GM23338 (cell line): ENCODE results near the gene BICDL1. TPM values are rescaled to one million over a fixed set of nuclear protein-coding genes. Genes with fewer than 3 reads are reported as not detected.

ENCODE experiments used
- ATAC-seq: fragments of 200-7000 bp; cut with Tn5 transposase; 3 replicates; pipeline ENCODE4 v1.9.1; 2020
- DNase-seq: peaks from one replicate; pipeline ENCODE4 v3.0.0-alpha.2; 2015; ENCODE audit warnings: low spot score
- H2AFZ ChIP-seq: fragments of 200-600 bp; sonication (generic); 2 replicates; pipeline ENCODE4 v1.8.0; 2016; ENCODE audit warnings: antibody characterized with exemption, mild to moderate bottlenecking, moderate library complexity
- H3F3A ChIP-seq: fragments of 200-600 bp; sonication (generic); replicated peaks from 2 replicates; pipeline ENCODE4 v1.8.0; 2017; ENCODE audit warnings: antibody characterized with exemption, mixed run types, low read depth
- H3K27ac ChIP-seq: fragments of 200-600 bp; sonication (generic); 2 replicates; pipeline ENCODE4 v1.6.1; 2016; ENCODE audit warnings: low read depth
- H3K27me3 ChIP-seq: fragments of 200-600 bp; sonication (generic); 2 replicates; pipeline ENCODE4 v1.8.0; 2016; ENCODE audit warnings: mild to moderate bottlenecking, mixed run types, moderate library complexity; ENCODE audit not compliant: insufficient read depth
- H3K36me3 ChIP-seq: fragments of 200-600 bp; sonication (generic); 2 replicates; pipeline ENCODE4 v1.8.0; 2016; ENCODE audit warnings: mild to moderate bottlenecking; ENCODE audit not compliant: insufficient read depth
- H3K4me1 ChIP-seq: fragments of 200-600 bp; sonication (generic); 2 replicates; pipeline ENCODE4 v1.8.0; 2016; ENCODE audit warnings: mild to moderate bottlenecking, moderate library complexity; ENCODE audit not compliant: insufficient read depth
- H3K4me2 ChIP-seq: fragments of 200-600 bp; sonication (generic); 2 replicates; pipeline ENCODE4 v1.7.1; 2017; ENCODE audit warnings: mixed run types
- H3K4me3 ChIP-seq: fragments of 200-600 bp; sonication (generic); 2 replicates; pipeline ENCODE4 v1.6.1; 2016; ENCODE audit warnings: mixed run types
- H3K79me2 ChIP-seq: fragments of 200-600 bp; sonication (generic); replicated peaks from 2 replicates; pipeline ENCODE4 v1.8.0; 2017; ENCODE audit warnings: mild to moderate bottlenecking; ENCODE audit not compliant: insufficient read depth
- H3K9me2 ChIP-seq: fragments of 200-600 bp; sonication (generic); 2 replicates; pipeline ENCODE4 v1.8.0; 2017; ENCODE audit not compliant: insufficient read depth
- H4K20me1 ChIP-seq: fragments of 200-600 bp; sonication (generic); replicated peaks from 2 replicates; pipeline ENCODE4 v1.8.0; 2017; ENCODE audit warnings: mild to moderate bottlenecking; ENCODE audit not compliant: insufficient read depth
- H3K27ac Mint-ChIP-seq: 2 replicates; pipeline ENCODE4 v1.8.0; 2020; ENCODE audit warnings: inconsistent platforms, mild to moderate bottlenecking, moderate library complexity, mixed read lengths
- H3K27me3 Mint-ChIP-seq: 3 replicates; pipeline ENCODE4 v1.8.0; 2022; ENCODE audit warnings: low read depth, mild to moderate bottlenecking, moderate library complexity, mixed read lengths, inconsistent platforms; ENCODE audit not compliant: insufficient read depth, poor library complexity
- H3K36me3 Mint-ChIP-seq: 3 replicates; pipeline ENCODE4 v1.8.0; 2021; ENCODE audit warnings: low read depth, mild to moderate bottlenecking, inconsistent platforms, moderate library complexity, mixed read lengths
- H3K4me1 Mint-ChIP-seq: 3 replicates; pipeline ENCODE4 v1.8.0; 2020; ENCODE audit warnings: mild to moderate bottlenecking, inconsistent platforms, mixed read lengths
- H3K4me3 Mint-ChIP-seq: 3 replicates; pipeline ENCODE4 v1.8.0; 2021; ENCODE audit warnings: moderate library complexity, mild to moderate bottlenecking, inconsistent platforms, mixed read lengths
- H3K9me3 Mint-ChIP-seq: 3 replicates; pipeline ENCODE4 v1.8.0; 2020; ENCODE audit warnings: moderate library complexity, mild to moderate bottlenecking, inconsistent platforms, mixed read lengths
- CREB1 ChIP-seq: fragments of 250-450 bp; sonication (Bioruptor Pico); IDR thresholded peaks from 2 replicates; pipeline ENCODE4 v1.5.0; 2020; ENCODE audit warnings: low read depth, mild to moderate bottlenecking, moderate library complexity
- EZH2 ChIP-seq: fragments of 200-600 bp; sonication (generic); IDR thresholded peaks from one replicate; pipeline ENCODE4 v1.8.0; 2017; ENCODE audit warnings: antibody characterized with exemption, mild to moderate bottlenecking, low read depth; ENCODE audit not compliant: unreplicated experiment
- EZH2phosphoT487 ChIP-seq: fragments of 200-600 bp; sonication (generic); IDR thresholded peaks from one replicate; pipeline ENCODE4 v1.8.1; 2018; ENCODE audit warnings: antibody characterized with exemption; ENCODE audit not compliant: unreplicated experiment
- JUNB ChIP-seq: IDR thresholded peaks from one replicate; pipeline ENCODE4 v1.6.1; 2016; ENCODE audit warnings: antibody characterized with exemption; ENCODE audit not compliant: unreplicated experiment
- NANOG ChIP-seq: IDR thresholded peaks from 2 replicates; pipeline ENCODE4 v1.6.1; 2016; ENCODE audit warnings: antibody characterized with exemption, borderline replicate concordance
- POLR2AphosphoS5 ChIP-seq: IDR thresholded peaks from 2 replicates; pipeline ENCODE4 v1.6.1; 2016; ENCODE audit warnings: antibody characterized with exemption, low read depth
- REST ChIP-seq: IDR thresholded peaks from one replicate; pipeline ENCODE4 v1.6.1; 2018; ENCODE audit warnings: antibody characterized with exemption; ENCODE audit not compliant: unreplicated experiment
- STAT1 ChIP-seq: IDR thresholded peaks from one replicate; pipeline ENCODE4 v1.6.1; 2016; ENCODE audit warnings: antibody characterized with exemption; ENCODE audit not compliant: unreplicated experiment
- ZNF114 ChIP-seq: fragments of 250-450 bp; sonication (Bioruptor Pico); IDR thresholded peaks from 2 replicates; pipeline ENCODE4 v1.5.0; 2020; ENCODE audit warnings: mild to moderate bottlenecking, moderate library complexity
- ZNF331 ChIP-seq: fragments of 250-450 bp; sonication (Bioruptor Pico); IDR thresholded peaks from 2 replicates; pipeline ENCODE4 v1.5.0; 2020; ENCODE audit warnings: low read depth, mild to moderate bottlenecking, moderate library complexity
- ZNF462 ChIP-seq: fragments of 250-450 bp; sonication (Bioruptor Pico); IDR thresholded peaks from 2 replicates; pipeline ENCODE4 v1.5.0; 2020; ENCODE audit warnings: mild to moderate bottlenecking, moderate library complexity
- polyA plus RNA-seq: library from polyadenylated mRNA; unstranded; fragments of >200 nt; fragmentation: Nextera tagmentation; extraction: Ambion mirVana; gene quantifications from 2 replicates; pipeline ENCODE4 v1.2.1, GENCODE V29; 2016
- total RNA-seq: library from RNA; depleted of rRNA; stranded (reverse); fragments of >200 nt; shearing (Covaris generic); gene quantifications from 2 replicates; pipeline ENCODE4 v1.2.3, GENCODE V29; 2014
- TF ChIP-seq, protein P1 (sequence below), 2 experiments: fragments of 200-600 bp in 1 of 2; sonication (generic) in 1 of 2; conservative IDR thresholded peaks; 2 replicates each; pipeline versions ENCODE4 v1.5.1 to v1.6.1; 2016 to 2017; ENCODE audit warnings: antibody characterized with exemption in 2 of 2, low read depth in 2 of 2, mild to moderate bottlenecking in 2 of 2, moderate library complexity in 1 of 2
- TF ChIP-seq, protein P2 (sequence below): IDR thresholded peaks from 2 replicates; pipeline ENCODE4 v1.6.1; 2016; ENCODE audit warnings: antibody characterized with exemption

Gene BICDL1
- total and polyA plus RNA-seq, 2 experiments from 2014 or later, result 14.0 to 25.7 TPM

DNA sequence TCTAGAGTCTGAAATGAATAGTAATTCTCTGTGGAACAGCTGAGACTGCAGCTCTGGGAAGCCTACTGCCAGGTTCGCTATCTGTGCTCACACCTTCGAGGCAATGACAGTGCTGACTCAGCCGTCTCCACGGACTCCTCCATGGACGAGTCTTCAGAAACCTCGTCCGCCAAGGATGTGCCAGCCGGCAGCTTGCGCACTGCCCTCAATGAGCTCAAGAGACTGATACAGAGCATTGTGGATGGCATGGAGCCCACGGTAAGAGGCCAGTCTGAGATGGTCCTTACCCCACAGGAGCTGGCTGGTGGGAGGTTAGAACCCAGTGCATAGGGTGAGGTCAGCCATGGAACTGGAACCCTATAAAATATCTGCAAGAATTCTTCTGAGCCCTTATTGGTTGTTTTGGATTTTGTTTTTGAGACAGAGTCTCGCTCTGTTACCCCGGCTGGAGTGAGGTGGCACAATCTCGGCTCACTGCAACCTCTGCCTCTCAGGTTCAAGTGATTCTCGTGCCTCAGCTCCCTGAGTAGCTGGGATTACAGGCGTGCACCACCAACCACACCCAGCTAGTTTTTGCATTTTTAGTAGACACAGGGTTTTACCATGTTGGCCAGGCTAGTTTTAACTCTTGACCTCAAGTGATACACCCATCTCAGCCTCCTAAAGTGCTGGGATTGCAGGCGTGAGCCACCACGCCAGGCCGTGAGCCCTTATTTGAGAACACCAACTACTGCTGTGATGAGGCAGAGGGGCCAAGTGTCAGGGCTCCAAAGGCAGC lies 83.6 kb downstream of the BICDL1 start:
- Histone ChIP-seq H4K20me1 (no peaks in the 10 kb centered on the region), H3K27me3 (no peaks in the 10 kb centered on the region), H3F3A (no peaks in the 10 kb centered on the region), H3K4me2 (no peak overlapping the region), H3K36me3 (no peaks in the 10 kb centered on the region), H2AFZ (no peak overlapping the region), H3K4me1 (no peaks in the 10 kb centered on the region), H3K4me3 (no peak overlapping the region), H3K9me2 (0 out of 2 replicates have a peak, but pooled peaks cover 2% of the 10 kb centered on the region), H3K79me2 (no peaks in the 10 kb centered on the region), H3K27ac (no peak overlapping the region)
- Mint-ChIP-seq H3K36me3 (peaks cover 5% of the 10 kb centered on the region; the same call in 1 of the 3 replicates), H3K9me3 (no peaks in the 10 kb centered on the region; the same call in 2 of the 3 replicates), H3K4me3 (no peak overlapping the region), H3K4me1 (no peaks in the 10 kb centered on the region; the same call in 2 of the 3 replicates), H3K27me3 (no peaks in the 10 kb centered on the region), H3K27ac (no peak overlapping the region)
- no peak for DNase-seq
- TF ChIP-seq, protein P1, sequence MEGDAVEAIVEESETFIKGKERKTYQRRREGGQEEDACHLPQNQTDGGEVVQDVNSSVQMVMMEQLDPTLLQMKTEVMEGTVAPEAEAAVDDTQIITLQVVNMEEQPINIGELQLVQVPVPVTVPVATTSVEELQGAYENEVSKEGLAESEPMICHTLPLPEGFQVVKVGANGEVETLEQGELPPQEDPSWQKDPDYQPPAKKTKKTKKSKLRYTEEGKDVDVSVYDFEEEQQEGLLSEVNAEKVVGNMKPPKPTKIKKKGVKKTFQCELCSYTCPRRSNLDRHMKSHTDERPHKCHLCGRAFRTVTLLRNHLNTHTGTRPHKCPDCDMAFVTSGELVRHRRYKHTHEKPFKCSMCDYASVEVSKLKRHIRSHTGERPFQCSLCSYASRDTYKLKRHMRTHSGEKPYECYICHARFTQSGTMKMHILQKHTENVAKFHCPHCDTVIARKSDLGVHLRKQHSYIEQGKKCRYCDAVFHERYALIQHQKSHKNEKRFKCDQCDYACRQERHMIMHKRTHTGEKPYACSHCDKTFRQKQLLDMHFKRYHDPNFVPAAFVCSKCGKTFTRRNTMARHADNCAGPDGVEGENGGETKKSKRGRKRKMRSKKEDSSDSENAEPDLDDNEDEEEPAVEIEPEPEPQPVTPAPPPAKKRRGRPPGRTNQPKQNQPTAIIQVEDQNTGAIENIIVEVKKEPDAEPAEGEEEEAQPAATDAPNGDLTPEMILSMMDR (conservative IDR thresholded peaks at IDR 0.05; ENCODE audit: low read depth in 2 of 2), result no peak
- TF ChIP-seq POLR2AphosphoS5 (no peak), ZNF462 (no peak), ZNF114 (no peak), NANOG (no peak), ZNF331 (CRISPR knock-in tag) (no peak), EZH2 (no peak), STAT1 (no peak), REST (no peak), JUNB (no peak), EZH2phosphoT487 (no peak), CREB1 (CRISPR knock-in tag) (no peak)
- TF ChIP-seq, protein P2, sequence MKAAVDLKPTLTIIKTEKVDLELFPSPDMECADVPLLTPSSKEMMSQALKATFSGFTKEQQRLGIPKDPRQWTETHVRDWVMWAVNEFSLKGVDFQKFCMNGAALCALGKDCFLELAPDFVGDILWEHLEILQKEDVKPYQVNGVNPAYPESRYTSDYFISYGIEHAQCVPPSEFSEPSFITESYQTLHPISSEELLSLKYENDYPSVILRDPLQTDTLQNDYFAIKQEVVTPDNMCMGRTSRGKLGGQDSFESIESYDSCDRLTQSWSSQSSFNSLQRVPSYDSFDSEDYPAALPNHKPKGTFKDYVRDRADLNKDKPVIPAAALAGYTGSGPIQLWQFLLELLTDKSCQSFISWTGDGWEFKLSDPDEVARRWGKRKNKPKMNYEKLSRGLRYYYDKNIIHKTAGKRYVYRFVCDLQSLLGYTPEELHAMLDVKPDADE, result no peak
- ATAC-seq, result no peak
